HEK293 (cell line): ENCODE measurements around the gene TH.

Experiments
- CTCF ChIA-PET: fragments of 350-600 bp; formaldehyde crosslinking; extraction: SDS; loops from one replicate; lab custom pipeline; 2021; ENCODE audit warnings: antibody characterized with exemption; lab: Yijun Ruan, JAX
- POLR2A ChIA-PET: fragments of 300-600 bp; formaldehyde crosslinking; extraction: SDS; loops from one replicate; lab custom pipeline; 2020; ENCODE audit warnings: antibody characterized with exemption, inconsistent platforms; lab: Yijun Ruan, JAX
- H3K27ac ChIP-seq: fragments of 200-500 bp; sonication (Bioruptor generic); 2 replicates; pipeline ENCODE4 v1.5.1; 2014; ENCODE audit warnings: low read depth, low read length, control low read depth, inconsistent platforms; ENCODE audit errors: extremely low read depth
- H3K36me3 ChIP-seq, 2 experiments: fragments of 200-500 bp in 1 of 2; sonication (Bioruptor generic) in 1 of 2; 1 replicate in 1 of 2; 2 replicates in 1 of 2; pipeline ENCODE4 v1.5.1; 2014 to 2017; ENCODE audit warnings: inconsistent platforms in 2 of 2, low read length in 2 of 2; ENCODE audit not compliant: control insufficient read depth in 2 of 2, insufficient read depth in 1 of 2
- H3K4me1 ChIP-seq: fragments of 200-500 bp; sonication (Bioruptor generic); 2 replicates; pipeline ENCODE4 v1.5.1; 2014; ENCODE audit warnings: mild to moderate bottlenecking, low read length, inconsistent platforms; ENCODE audit not compliant: control insufficient read depth, insufficient read depth
- H3K4me3 ChIP-seq: 2 replicates; pipeline ENCODE4 v1.5.1; 2011; ENCODE audit warnings: low read depth, mild to moderate bottlenecking, control low read depth, low read length, moderate library complexity
- H3K9me3 ChIP-seq: fragments of 200-500 bp; sonication (Bioruptor generic); 2 replicates; pipeline ENCODE4 v1.5.1; 2014; ENCODE audit warnings: low read depth, low read length, inconsistent platforms; ENCODE audit not compliant: control insufficient read depth, insufficient read depth
- EGR2 ChIP-seq: fragments of 450-650 bp; formaldehyde crosslinking; IDR thresholded peaks from 2 replicates; pipeline ENCODE4 v1.5.1; 2016; ENCODE audit warnings: low read depth, missing biosample characterization, missing genetic modification characterization
- HIC1 ChIP-seq: fragments of 450-650 bp; formaldehyde crosslinking; IDR thresholded peaks from 2 replicates; pipeline ENCODE4 v1.5.1; 2016; ENCODE audit warnings: missing biosample characterization, missing genetic modification characterization
- IKZF3 ChIP-seq: fragments of 450-650 bp; IDR thresholded peaks from 2 replicates; pipeline ENCODE4 v1.5.0; 2018; ENCODE audit warnings: missing biosample characterization, mild to moderate bottlenecking, missing genetic modification characterization, moderate library complexity
- PATZ1 ChIP-seq: fragments of 450-650 bp; formaldehyde crosslinking; IDR thresholded peaks from 2 replicates; pipeline ENCODE4 v1.5.1; 2016; ENCODE audit warnings: missing biosample characterization, missing genetic modification characterization
- TRIM28 ChIP-seq: IDR thresholded peaks from 2 replicates; pipeline ENCODE4 v1.6.1; 2011; ENCODE audit warnings: low read length, control low read depth, borderline replicate concordance
- ZBTB17 ChIP-seq: fragments of 450-650 bp; formaldehyde crosslinking; IDR thresholded peaks from 2 replicates; pipeline ENCODE4 v1.5.1; 2016; ENCODE audit warnings: missing biosample characterization, missing genetic modification characterization
- ZBTB6 ChIP-seq: fragments of 450-650 bp; formaldehyde crosslinking; IDR thresholded peaks from 2 replicates; pipeline ENCODE4 v1.5.1; 2017; ENCODE audit warnings: missing biosample characterization, missing genetic modification characterization
- ZNF10 ChIP-seq: fragments of 450-650 bp; formaldehyde crosslinking; IDR thresholded peaks from 2 replicates; pipeline ENCODE4 v1.5.1; 2017; ENCODE audit warnings: missing biosample characterization, missing genetic modification characterization
- ZNF473 ChIP-seq: fragments of 450-650 bp; formaldehyde crosslinking; IDR thresholded peaks from 2 replicates; pipeline ENCODE4 v1.5.1; 2017; ENCODE audit warnings: missing biosample characterization, missing genetic modification characterization
- ZNF561 ChIP-seq: fragments of 450-650 bp; IDR thresholded peaks from 2 replicates; pipeline ENCODE4 v1.5.1; 2018; ENCODE audit warnings: missing biosample characterization, missing genetic modification characterization, borderline replicate concordance
- ZNF580 ChIP-seq: fragments of 450-650 bp; formaldehyde crosslinking; IDR thresholded peaks from 2 replicates; pipeline ENCODE4 v1.5.1; 2016; ENCODE audit warnings: missing biosample characterization, missing genetic modification characterization
- ZSCAN16 ChIP-seq: fragments of 450-650 bp; formaldehyde crosslinking; IDR thresholded peaks from 2 replicates; pipeline ENCODE4 v1.5.1; 2016; ENCODE audit warnings: missing biosample characterization, missing genetic modification characterization
- ZXDB ChIP-seq: fragments of 450-650 bp; formaldehyde crosslinking; IDR thresholded peaks from 2 replicates; pipeline ENCODE4 v1.5.1; 2016; ENCODE audit warnings: missing biosample characterization, missing genetic modification characterization
- TF ChIP-seq, protein P1 (sequence below): fragments of 450-650 bp; formaldehyde crosslinking; IDR thresholded peaks from 2 replicates; pipeline ENCODE4 v1.5.1; 2016; ENCODE audit warnings: missing biosample characterization, missing genetic modification characterization
- TF ChIP-seq, protein P2 (sequence below): fragments of 450-650 bp; formaldehyde crosslinking; conservative IDR thresholded peaks from 2 replicates; pipeline ENCODE4 v1.5.1; 2016; ENCODE audit warnings: low read depth, missing biosample characterization, missing genetic modification characterization

The TH gene

GRCh38 chr11:2155511-2155910 lies 16.1 kb downstream of the TH start:
- no peaks in the 10 kb centered on the region for H3K36me3 ChIP-seq
- no peaks in the 10 kb centered on the region for H3K9me3 ChIP-seq
- POLR2A ChIA-PET = interaction anchor here (0.6 to 1.3 kb wide), 3 partner anchors 118 to 1681 kb away, joined by 3 to 10 read pairs (median 5); no protein-coding TSS in a partner anchor
- no peaks in the 10 kb centered on the region for H3K4me1 ChIP-seq
- CTCF ChIA-PET = interaction anchor here (0.6 to 10.0 kb wide), 23 partner anchors 8 to 518 kb away, joined by 3 to 119 read pairs (median 5); partner anchors contain the start of genes H19 and TNNI2
- H3K4me3 ChIP-seq = no peak overlapping the region
- H3K27ac ChIP-seq = no peak overlapping the region
- TF ChIP-seq ZSCAN16 (tag by site-specific recombination) (no peak), ZNF473 (no peak), ZNF580 (tag by site-specific recombination) (no peak), ZBTB17 (no peak), ZXDB (tag by site-specific recombination) (no peak), PATZ1 (no peak), ZBTB6 (tag by site-specific recombination) (no peak), HIC1 (tag by site-specific recombination) (no peak), EGR2 (tag by site-specific recombination) (no peak), IKZF3 (no peak), ZNF561 (no peak), ZNF10 (no peak), TRIM28 (no peak)
- TF ChIP-seq, protein P1, sequence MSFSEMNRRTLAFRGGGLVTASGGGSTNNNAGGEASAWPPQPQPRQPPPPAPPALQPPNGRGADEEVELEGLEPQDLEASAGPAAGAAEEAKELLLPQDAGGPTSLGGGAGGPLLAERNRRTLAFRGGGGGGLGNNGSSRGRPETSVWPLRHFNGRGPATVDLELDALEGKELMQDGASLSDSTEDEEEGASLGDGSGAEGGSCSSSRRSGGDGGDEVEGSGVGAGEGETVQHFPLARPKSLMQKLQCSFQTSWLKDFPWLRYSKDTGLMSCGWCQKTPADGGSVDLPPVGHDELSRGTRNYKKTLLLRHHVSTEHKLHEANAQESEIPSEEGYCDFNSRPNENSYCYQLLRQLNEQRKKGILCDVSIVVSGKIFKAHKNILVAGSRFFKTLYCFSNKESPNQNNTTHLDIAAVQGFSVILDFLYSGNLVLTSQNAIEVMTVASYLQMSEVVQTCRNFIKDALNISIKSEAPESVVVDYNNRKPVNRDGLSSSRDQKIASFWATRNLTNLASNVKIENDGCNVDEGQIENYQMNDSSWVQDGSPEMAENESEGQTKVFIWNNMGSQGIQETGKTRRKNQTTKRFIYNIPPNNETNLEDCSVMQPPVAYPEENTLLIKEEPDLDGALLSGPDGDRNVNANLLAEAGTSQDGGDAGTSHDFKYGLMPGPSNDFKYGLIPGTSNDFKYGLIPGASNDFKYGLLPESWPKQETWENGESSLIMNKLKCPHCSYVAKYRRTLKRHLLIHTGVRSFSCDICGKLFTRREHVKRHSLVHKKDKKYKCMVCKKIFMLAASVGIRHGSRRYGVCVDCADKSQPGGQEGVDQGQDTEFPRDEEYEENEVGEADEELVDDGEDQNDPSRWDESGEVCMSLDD (tag by site-specific recombination) = no peak
- TF ChIP-seq, protein P2, sequence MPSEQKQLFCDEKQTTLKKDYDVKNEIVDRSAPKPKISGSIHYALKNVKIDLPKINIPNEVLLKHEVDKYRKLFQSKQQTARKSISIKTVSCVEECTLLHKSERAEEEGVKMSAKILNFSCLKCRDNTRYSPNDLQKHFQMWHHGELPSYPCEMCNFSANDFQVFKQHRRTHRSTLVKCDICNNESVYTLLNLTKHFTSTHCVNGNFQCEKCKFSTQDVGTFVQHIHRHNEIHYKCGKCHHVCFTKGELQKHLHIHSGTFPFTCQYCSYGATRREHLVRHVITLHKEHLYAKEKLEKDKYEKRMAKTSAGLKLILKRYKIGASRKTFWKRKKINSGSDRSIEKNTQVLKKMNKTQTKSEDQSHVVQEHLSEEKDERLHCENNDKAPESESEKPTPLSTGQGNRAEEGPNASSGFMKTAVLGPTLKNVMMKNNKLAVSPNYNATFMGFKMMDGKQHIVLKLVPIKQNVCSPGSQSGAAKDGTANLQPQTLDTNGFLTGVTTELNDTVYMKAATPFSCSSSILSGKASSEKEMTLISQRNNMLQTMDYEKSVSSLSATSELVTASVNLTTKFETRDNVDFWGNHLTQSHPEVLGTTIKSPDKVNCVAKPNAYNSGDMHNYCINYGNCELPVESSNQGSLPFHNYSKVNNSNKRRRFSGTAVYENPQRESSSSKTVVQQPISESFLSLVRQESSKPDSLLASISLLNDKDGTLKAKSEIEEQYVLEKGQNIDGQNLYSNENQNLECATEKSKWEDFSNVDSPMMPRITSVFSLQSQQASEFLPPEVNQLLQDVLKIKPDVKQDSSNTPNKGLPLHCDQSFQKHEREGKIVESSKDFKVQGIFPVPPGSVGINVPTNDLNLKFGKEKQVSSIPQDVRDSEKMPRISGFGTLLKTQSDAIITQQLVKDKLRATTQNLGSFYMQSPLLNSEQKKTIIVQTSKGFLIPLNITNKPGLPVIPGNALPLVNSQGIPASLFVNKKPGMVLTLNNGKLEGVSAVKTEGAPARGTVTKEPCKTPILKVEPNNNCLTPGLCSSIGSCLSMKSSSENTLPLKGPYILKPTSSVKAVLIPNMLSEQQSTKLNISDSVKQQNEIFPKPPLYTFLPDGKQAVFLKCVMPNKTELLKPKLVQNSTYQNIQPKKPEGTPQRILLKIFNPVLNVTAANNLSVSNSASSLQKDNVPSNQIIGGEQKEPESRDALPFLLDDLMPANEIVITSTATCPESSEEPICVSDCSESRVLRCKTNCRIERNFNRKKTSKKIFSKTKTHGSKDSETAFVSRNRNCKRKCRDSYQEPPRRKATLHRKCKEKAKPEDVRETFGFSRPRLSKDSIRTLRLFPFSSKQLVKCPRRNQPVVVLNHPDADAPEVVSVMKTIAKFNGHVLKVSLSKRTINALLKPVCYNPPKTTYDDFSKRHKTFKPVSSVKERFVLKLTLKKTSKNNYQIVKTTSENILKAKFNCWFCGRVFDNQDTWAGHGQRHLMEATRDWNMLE (tag by site-specific recombination) = no peak
- TF ChIP-seq, all 188 proteins: peak for 0
